Muscle of leg (tissue), 11 donors: Measurements from ENCODE around the gene SYCN. TPM values are rescaled to one million over a fixed set of nuclear protein-coding genes. Genes with fewer than 3 reads are reported as not detected.

Source experiments
- DNase-seq: peaks from one replicate; pipeline ENCODE4 v3.0.0; 2013
- H3K27ac ChIP-seq: one replicate; pipeline ENCODE4 v1.5.1; 2013; ENCODE audit warnings: mild to moderate bottlenecking, low read length, control low read depth
- H3K27me3 ChIP-seq: one replicate; pipeline ENCODE4 v1.6.1; 2013; ENCODE audit warnings: low read length; ENCODE audit not compliant: control insufficient read depth, insufficient read depth
- H3K36me3 ChIP-seq: one replicate; pipeline ENCODE4 v1.6.1; 2013; ENCODE audit warnings: low read length; ENCODE audit not compliant: control insufficient read depth, insufficient read depth
- H3K4me1 ChIP-seq: one replicate; pipeline ENCODE4 v1.6.1; 2013; ENCODE audit warnings: low read length; ENCODE audit not compliant: control insufficient read depth, insufficient read depth
- H3K4me3 ChIP-seq: one replicate; pipeline ENCODE4 v1.5.1; 2013; ENCODE audit warnings: low read length, control low read depth
- H3K9me3 ChIP-seq: replicated peaks from 2 replicates; pipeline ENCODE4 v1.6.1; 2013; ENCODE audit warnings: low read depth, low read length; ENCODE audit not compliant: control insufficient read depth
- WGBS: methylation state at CpG from one replicate; pipeline ENCODE4 v1.1.5; 2013; ENCODE audit warnings: missing lambda C conversion rate; ENCODE audit not compliant: insufficient coverage; 5-methylcytosine and 5-hydroxymethylcytosine counted together
- polyA plus RNA-seq, 8 donors: library from polyadenylated mRNA; unstranded; fragments of 120-200 nt; gene quantifications; one replicate each; pipeline versions ENCODE4 v1.2.1 to v1.2.3, GENCODE V29; 2013; ENCODE audit warnings: inconsistent platforms in 1 of 8, low replicate concordance in 1 of 8; ENCODE audit not compliant: insufficient read length in 8 of 8, insufficient read depth in 1 of 8
- total RNA-seq: library from RNA; stranded (reverse); fragments of 120-200 nt; gene quantifications from one replicate; pipeline ENCODE4 v1.2.4, GENCODE V29; 2013

The SYCN gene
- total and polyA plus RNA-seq, 9 donors = not detected

DNA sequence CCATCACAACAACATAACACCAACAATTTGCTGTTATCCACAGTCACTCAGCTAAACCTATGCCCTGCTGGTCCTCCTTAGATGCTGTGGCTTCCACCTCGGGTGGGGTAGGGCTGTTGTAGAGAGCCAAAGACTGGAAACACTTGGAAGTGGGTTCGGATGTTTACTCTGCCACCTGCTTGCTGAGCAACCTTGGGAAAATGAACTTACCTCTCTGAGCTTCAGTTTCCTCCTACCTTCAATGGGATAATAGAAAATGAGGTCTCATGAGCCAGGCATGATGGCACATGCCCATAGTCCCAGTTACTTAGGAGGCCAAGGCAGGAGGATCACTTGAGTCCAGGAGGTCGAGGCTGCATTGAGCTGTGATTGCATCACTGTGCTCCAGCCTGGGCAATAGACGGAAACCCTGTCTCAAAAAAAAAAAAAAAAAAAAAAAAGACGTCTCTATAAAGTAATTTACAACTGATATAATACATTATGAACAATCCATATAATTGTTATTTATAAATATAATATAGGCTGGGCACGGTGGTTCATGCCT is 3.3 kb upstream of the SYCN start:
- DNase-seq = no peak
- Histone ChIP-seq H3K36me3 (no peaks in the 10 kb centered on the region), H3K27ac (no peak overlapping the region), H3K4me3 (no peak overlapping the region), H3K4me1 (no peaks in the 10 kb centered on the region), H3K27me3 (peaks cover 44% of the 10 kb centered on the region), H3K9me3 (no peaks in the 10 kb centered on the region)
- no CpG with 5 or more reads among the region's 6 CpGs for WGBS

DNA sequence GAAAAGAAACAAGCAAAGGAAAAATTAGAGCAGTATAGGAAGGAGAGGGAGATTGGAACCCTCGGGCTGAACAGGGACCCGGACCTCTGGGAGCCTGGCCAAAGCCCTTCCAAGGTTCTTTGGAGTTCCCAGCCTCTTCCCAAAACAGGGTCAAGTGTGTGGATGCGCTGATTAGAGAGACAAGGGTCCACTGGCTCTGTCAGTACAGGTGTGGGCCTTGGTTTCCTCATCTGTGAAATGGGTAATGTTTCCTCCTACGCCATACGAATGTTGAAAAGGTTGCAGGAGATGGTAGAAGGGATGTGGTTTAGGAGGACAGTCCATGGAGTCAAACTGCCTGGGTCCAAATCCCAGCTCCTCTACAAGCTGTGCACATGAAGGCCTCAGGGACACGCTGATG is 2.1 kb upstream of the SYCN start:
- 75% methylated on average over 4 of the region's 6 CpGs for WGBS
- Histone ChIP-seq H3K27ac (no peak overlapping the region), H3K27me3 (peaks cover 53% of the 10 kb centered on the region), H3K36me3 (no peaks in the 10 kb centered on the region), H3K9me3 (no peaks in the 10 kb centered on the region), H3K4me1 (no peaks in the 10 kb centered on the region), H3K4me3 (no peak overlapping the region)
- no peak for DNase-seq

DNA sequence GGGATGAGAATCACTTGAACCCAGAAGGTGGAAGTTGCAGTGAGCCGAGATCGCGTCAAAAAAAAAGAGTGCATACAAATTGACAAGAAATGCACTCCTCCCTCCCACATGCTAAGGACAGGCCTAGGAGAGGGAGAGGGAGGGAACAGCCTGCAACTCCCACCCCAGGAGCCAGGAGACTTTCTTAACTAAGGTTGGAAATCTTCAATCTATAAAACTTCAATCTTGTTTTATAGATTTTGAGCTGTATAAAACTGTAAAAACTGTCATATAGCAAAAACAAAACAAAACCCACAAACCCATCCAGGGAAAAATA is 1.3 kb upstream of the SYCN start:
- H3K4me1 ChIP-seq = no peaks in the 10 kb centered on the region
- H3K27me3 ChIP-seq = peaks cover 60% of the 10 kb centered on the region
- no peak overlapping the region for H3K4me3 ChIP-seq
- no peaks in the 10 kb centered on the region for H3K9me3 ChIP-seq
- H3K27ac ChIP-seq = no peak overlapping the region
- WGBS = no CpG with 5 or more reads among the region's 3 CpGs
- no peak for DNase-seq
- no peaks in the 10 kb centered on the region for H3K36me3 ChIP-seq

GRCh38 chr19:39202998-39203355 is 1.1 kb downstream of the SYCN start:
- H3K4me3 ChIP-seq = no peak overlapping the region
- no peak overlapping the region for H3K27ac ChIP-seq
- WGBS = 88% methylated on average over 1 of the region's 1 CpG
- peaks cover 78% of the 10 kb centered on the region for H3K27me3 ChIP-seq
- no peaks in the 10 kb centered on the region for H3K9me3 ChIP-seq
- H3K4me1 ChIP-seq = no peaks in the 10 kb centered on the region
- DNase-seq = no peak
- H3K36me3 ChIP-seq = no peaks in the 10 kb centered on the region

DNA sequence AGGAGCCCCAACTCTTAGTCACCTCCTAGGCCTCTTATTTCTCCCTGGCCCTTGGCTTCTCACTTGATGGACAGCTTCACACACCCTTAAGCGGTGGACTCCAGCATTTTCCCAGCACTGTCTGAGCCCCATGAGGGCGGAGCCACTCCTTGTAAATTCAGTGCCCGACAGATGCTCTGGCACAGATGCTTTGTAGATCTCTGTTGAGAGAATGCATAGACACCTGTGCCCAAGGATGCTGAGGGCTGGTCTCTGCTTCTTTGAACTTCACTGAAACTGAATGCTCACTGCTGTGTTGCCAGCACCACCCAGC is 3.3 kb downstream of the SYCN start:
- Histone ChIP-seq H3K9me3 (no peaks in the 10 kb centered on the region), H3K4me3 (no peak overlapping the region), H3K27me3 (peaks cover 88% of the 10 kb centered on the region), H3K27ac (no peak overlapping the region), H3K36me3 (no peaks in the 10 kb centered on the region), H3K4me1 (peaks cover 2% of the 10 kb centered on the region)
- DNase-seq = no peak
- WGBS = 76% methylated on average over 3 of the region's 3 CpGs

GRCh38 chr19:39200066-39200802 is 3.8 kb downstream of the SYCN start:
- no peak for DNase-seq
- WGBS = 80% methylated on average over 32 of the region's 32 CpGs
- peaks cover 2% of the 10 kb centered on the region for H3K4me1 ChIP-seq
- H3K4me3 ChIP-seq = no peak overlapping the region
- H3K27me3 ChIP-seq = peaks cover 87% of the 10 kb centered on the region
- no peaks in the 10 kb centered on the region for H3K36me3 ChIP-seq
- no peaks in the 10 kb centered on the region for H3K9me3 ChIP-seq
- H3K27ac ChIP-seq = no peak overlapping the region

DNA sequence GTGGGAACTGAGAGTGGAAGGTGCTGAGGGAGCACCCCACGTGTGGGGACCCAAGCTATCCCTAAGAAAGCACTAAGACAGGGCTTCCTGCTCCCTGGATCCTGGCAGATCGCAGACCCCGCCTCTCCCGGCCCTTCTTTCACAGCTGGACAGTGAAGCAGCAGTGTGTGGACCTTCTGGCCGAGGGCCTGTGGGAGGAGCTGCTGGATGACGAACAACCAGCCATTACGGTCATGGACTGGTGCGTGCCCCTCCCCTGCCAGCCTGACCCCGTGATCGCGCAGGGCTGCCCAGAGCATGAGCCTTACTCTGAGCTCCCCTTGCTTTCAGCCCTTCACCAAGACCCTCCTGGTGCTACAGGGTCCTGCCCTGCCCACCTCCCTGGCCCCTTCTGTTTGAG is 5.0 kb downstream of the SYCN start:
- Histone ChIP-seq H3K36me3 (no peaks in the 10 kb centered on the region), H3K27me3 (peaks cover 84% of the 10 kb centered on the region), H3K27ac (no peak overlapping the region), H3K9me3 (no peaks in the 10 kb centered on the region), H3K4me3 (no peak overlapping the region), H3K4me1 (peaks cover 2% of the 10 kb centered on the region)
- 8% methylated on average over 9 of the region's 11 CpGs for WGBS
- DNase-seq = peak; percentile 65

- H3K27me3 ChIP-seq = peaks cover 75% of the 10 kb centered on the region
- no peak for DNase-seq
- 38% methylated on average over 1 of the region's 5 CpGs for WGBS
Observed at GRCh38 chr19:39197808-39198207, 6.3 kb downstream of the SYCN start.

DNA sequence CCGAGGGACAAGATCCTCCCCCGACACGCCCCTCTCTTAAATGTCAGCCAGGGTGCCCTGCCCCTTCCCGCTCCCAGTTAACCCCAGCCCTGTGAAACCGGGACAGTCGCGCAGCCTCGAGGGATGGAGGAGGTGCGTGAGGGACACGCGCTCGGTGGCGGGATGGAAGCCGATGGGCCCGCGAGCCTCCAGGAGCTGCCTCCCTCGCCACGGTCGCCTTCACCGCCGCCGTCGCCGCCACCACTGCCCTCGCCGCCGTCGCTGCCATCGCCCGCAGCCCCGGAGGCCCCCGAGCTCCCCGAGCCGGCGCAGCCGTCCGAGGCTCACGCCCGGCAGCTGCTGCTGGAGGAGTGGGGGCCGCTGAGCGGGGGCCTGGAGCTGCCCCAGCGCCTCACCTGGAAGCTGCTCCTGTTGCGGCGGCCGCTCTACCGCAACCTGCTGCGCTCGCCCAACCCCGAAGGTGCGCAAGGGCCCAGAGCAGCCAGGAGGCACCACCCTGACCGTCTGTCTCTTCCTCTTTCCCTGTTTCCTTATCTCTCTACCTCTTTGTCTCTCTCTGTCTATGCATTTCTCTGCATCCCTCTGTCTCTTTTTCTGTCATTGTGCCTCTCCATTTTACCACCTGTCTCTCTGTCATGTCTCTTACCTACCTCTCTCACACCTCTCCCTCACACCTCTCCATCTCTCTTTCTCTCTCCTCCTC is 7.1 kb downstream of the SYCN start, which contains the start of gene NCCRP1:
Gene NCCRP1, plus strand, starts transcription at position 105 of the 703 bp plus-strand sequence. Its CDS starts 19 bp downstream, at position 124.
- H3K4me3 ChIP-seq = no peak within 1 kb of the TSS
- no peaks in the 10 kb centered on the region for H3K36me3 ChIP-seq
- H3K4me1 ChIP-seq = peaks cover 2% of the 10 kb centered on the region
- no peak within 1 kb of the TSS for H3K27ac ChIP-seq
- under 1% methylated on average over 47 of the region's 51 CpGs for WGBS
- H3K27me3 ChIP-seq = peaks cover 68% of the 10 kb centered on the region
- DNase-seq = no peak
- no peaks in the 10 kb centered on the region for H3K9me3 ChIP-seq

More at GRCh38 chr19:39197808-39198207, 6.3 kb downstream of the SYCN start:
- Histone ChIP-seq H3K4me1 (peaks cover 2% of the 10 kb centered on the region), H3K27ac (no peak overlapping the region), H3K36me3 (no peaks in the 10 kb centered on the region), H3K9me3 (no peaks in the 10 kb centered on the region), H3K4me3 (no peak overlapping the region)

GRCh38 chr19:39196320-39196719 is 7.7 kb downstream of the SYCN start:
- Histone ChIP-seq H3K27me3 (peaks cover 62% of the 10 kb centered on the region), H3K36me3 (no peaks in the 10 kb centered on the region), H3K4me1 (peaks cover 2% of the 10 kb centered on the region), H3K4me3 (no peak overlapping the region), H3K27ac (no peak overlapping the region), H3K9me3 (no peaks in the 10 kb centered on the region)
- WGBS = 7% methylated on average over 6 of the region's 7 CpGs
- DNase-seq = no peak
